ENCODE data around the gene SFMBT1. TPM values are rescaled to one million over a fixed set of nuclear protein-coding genes. Genes with fewer than 3 reads are reported as not detected.

Gene SFMBT1
- total RNA-seq, 5 donors from 2014 or later (not counting 1 experiment from before 2014, with no cell fraction given) = 30.3 to 42.7 (median 37.7) TPM

DNA sequence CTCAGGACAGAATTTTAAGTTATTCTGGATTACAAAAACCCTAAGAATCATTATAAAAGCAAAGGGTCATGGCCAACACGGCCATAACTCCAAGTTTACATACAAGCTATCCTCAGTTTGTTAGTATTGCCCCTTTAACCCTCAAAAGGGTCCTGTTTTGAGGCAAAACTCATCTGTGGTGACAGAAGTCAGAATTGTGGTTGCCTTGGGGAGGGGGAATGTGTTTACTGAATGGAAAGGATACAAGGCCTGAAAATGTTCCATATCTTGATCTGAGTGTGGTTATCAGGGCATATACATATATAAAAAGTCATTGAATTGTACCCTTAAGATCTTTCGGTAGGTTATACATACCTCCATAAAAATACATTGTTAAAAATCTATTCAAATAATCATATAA lies 2.1 kb downstream of the SFMBT1 start:
- POLR2A ChIA-PET = no interaction called here
- H3K27ac Mint-ChIP-seq = peak overlapping the region; percentile 98 to 99

DNA sequence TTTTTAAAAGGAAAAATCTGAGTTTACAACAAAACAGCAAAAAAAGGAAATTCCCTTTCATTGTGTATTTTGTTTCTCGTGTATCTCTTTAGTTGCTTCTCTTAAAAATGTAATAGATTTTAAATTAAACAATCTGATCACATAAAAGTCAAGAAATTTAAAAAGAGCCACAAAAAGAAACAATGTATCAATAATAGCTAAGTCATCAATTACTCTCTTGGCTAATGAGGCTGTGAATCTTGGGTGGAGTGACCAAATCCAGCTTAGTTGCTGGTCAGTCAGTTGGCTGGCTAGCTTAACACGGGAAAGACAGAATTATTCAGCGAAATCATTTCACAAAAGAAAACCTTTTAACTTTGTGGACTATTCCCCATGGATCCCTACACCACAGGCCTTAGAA lies 3.2 kb downstream of the SFMBT1 start:
- peaks cover 6 to 19% of the 10 kb centered on the region in 2 experiments for H3K4me1 ChIP-seq (ENCODE audit: control insufficient read depth in 1 of 2, extremely low read depth in 1 of 2, insufficient read depth in 2 of 2, low read length in 2 of 2)
- no peaks in the 10 kb centered on the region for H3K27me3 ChIP-seq (replicated peaks in 1 of 2; ENCODE audit: control insufficient read depth in 2 of 2, extremely low read depth in 1 of 2, insufficient read depth in 2 of 2, low read length in 1 of 2)
- Mint-ChIP-seq H3K27me3 (no peaks in the 10 kb centered on the region), H3K9me3 (no peaks in the 10 kb centered on the region), H3K27ac (peak overlapping the region; percentile 98 to 99), H3K4me3 (peak overlapping the region; percentile 40 to 89 (median 46)), H3K36me3 (peaks cover 5% of the 10 kb centered on the region), H3K4me1 (peaks cover 63 to 70% (median 65%) of the 10 kb centered on the region in 3 donors)
- no peaks in the 10 kb centered on the region for H3K36me3 ChIP-seq (ENCODE audit: control insufficient read depth in 2 of 2, extremely low read depth in 1 of 2, insufficient read depth in 1 of 2, low read length in 1 of 2)
- no peak for DNase-seq
- no CpG with 5 or more reads among the region's 3 CpGs for WGBS (ENCODE audit: insufficient coverage)
- no peak for ATAC-seq (replicated peaks in 1 of 4)
- no peaks in the 10 kb centered on the region for H3K9me3 ChIP-seq
- POLR2A ChIA-PET = no interaction called here
- H3K4me3 ChIP-seq (ENCODE audit: control insufficient read depth in 1 of 2, extremely low read depth in 1 of 2, low read length in 1 of 2) = no peak overlapping the region
- CTCF ChIA-PET = interaction anchor here in 1 of 2 donors (0.6 kb wide), 1 partner anchor 11 kb away, joined by 3 read pairs; no protein-coding TSS in a partner anchor
- no peak overlapping the region for H3K27ac ChIP-seq (ENCODE audit: low read length)

More for the DNA sequence above, 2.1 kb downstream of the SFMBT1 start:
- no peaks in the 10 kb centered on the region for H3K27me3 Mint-ChIP-seq
- H3K27ac ChIP-seq (ENCODE audit: low read length) = peak overlapping the region; percentile 94
- no peaks in the 10 kb centered on the region for H3K27me3 ChIP-seq (replicated peaks in 1 of 2; ENCODE audit: control insufficient read depth in 2 of 2, extremely low read depth in 1 of 2, insufficient read depth in 2 of 2, low read length in 1 of 2)
- no CpG with 5 or more reads among the region's 2 CpGs for WGBS (ENCODE audit: insufficient coverage)
- H3K4me1 Mint-ChIP-seq = peaks cover 56 to 65% (median 57%) of the 10 kb centered on the region in 3 donors
- H3K4me1 ChIP-seq (ENCODE audit: control insufficient read depth in 1 of 2, extremely low read depth in 1 of 2, insufficient read depth in 2 of 2, low read length in 2 of 2) = peaks cover 6 to 19% of the 10 kb centered on the region in 2 experiments
- CTCF ChIA-PET = no interaction called here
- no peaks in the 10 kb centered on the region for H3K36me3 Mint-ChIP-seq
- DNase-seq (no peak), ATAC-seq (replicated peaks in 1 of 4) (no peak)
- no peak overlapping the region for H3K4me3 ChIP-seq (ENCODE audit: control insufficient read depth in 1 of 2, extremely low read depth in 1 of 2, low read length in 1 of 2)
- H3K9me3 Mint-ChIP-seq = no peaks in the 10 kb centered on the region
- H3K9me3 ChIP-seq = no peaks in the 10 kb centered on the region
- H3K4me3 Mint-ChIP-seq = peak overlapping the region; percentile 89 to 98 (median 94)
- H3K36me3 ChIP-seq (ENCODE audit: control insufficient read depth in 2 of 2, extremely low read depth in 1 of 2, insufficient read depth in 1 of 2, low read length in 1 of 2) = no peaks in the 10 kb centered on the region

DNA sequence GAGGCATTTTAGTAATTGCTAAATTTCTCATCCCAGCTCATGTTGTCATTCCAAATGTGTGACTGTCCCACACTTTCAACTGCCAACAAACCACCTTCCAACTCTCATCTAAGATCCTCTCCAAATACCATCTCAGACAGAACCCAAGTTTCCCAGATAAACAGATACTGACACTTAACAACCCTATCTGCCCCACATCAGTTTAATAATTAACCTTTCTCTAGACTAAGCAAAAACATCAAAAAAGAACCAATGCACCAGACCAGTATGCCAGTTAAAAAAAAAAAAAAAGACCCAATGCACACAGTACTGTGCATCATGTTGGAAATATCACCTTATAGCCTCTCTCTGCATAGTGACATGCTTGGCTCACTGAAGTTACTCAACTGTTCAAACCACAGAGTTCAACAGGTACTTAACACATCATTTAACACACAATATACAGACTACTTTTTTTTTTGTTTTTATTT lies 5.5 kb downstream of the SFMBT1 start:
- no peaks in the 10 kb centered on the region for H3K9me3 ChIP-seq
- H3K9me3 Mint-ChIP-seq = no peaks in the 10 kb centered on the region
- H3K27ac Mint-ChIP-seq = peak overlapping the region; percentile 58 to 86
- ATAC-seq (replicated peaks in 1 of 4) (no peak), DNase-seq (no peak)
- H3K27me3 ChIP-seq (replicated peaks in 1 of 2; ENCODE audit: control insufficient read depth in 2 of 2, extremely low read depth in 1 of 2, insufficient read depth in 2 of 2, low read length in 1 of 2) = no peaks in the 10 kb centered on the region
- no peak overlapping the region for H3K27ac ChIP-seq (ENCODE audit: low read length)
- peaks cover 5% of the 10 kb centered on the region for H3K36me3 Mint-ChIP-seq
- ChIA-PET CTCF (no interaction called here), POLR2A (interaction anchor here in 1 of 2 donors (0.5 kb wide), 1 partner anchor 57 kb away, joined by 3 read pairs; no protein-coding TSS in a partner anchor)
- peak overlapping the region in 1 of 3 donors; percentile 4 for H3K4me3 Mint-ChIP-seq
- H3K4me1 ChIP-seq (ENCODE audit: control insufficient read depth in 1 of 2, extremely low read depth in 1 of 2, insufficient read depth in 2 of 2, low read length in 2 of 2) = peaks cover 6 to 24% of the 10 kb centered on the region in 2 experiments
- peaks cover 73 to 82% (median 76%) of the 10 kb centered on the region in 3 donors for H3K4me1 Mint-ChIP-seq
- H3K36me3 ChIP-seq (ENCODE audit: control insufficient read depth in 2 of 2, extremely low read depth in 1 of 2, insufficient read depth in 1 of 2, low read length in 1 of 2) = no peaks in the 10 kb centered on the region
- no peak overlapping the region for H3K4me3 ChIP-seq (ENCODE audit: control insufficient read depth in 1 of 2, extremely low read depth in 1 of 2, low read length in 1 of 2)
- no peaks in the 10 kb centered on the region for H3K27me3 Mint-ChIP-seq

DNA sequence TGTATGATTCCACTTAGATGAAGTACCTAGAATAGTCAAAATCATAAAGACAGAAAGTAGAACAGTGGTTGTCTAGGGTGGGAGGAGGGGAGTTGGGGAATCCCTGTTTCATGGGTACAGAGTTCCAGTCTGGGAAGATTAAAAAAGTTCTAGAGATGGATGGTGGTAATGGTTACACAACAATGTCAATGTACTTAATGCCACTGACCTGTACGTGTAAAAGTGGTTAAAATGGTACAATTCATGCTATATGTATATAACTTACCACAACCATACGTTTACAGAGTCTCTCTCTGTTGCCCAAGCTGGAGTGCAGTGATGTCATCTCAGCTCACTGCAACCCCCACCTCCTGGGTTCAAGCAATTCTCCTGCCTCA lies 6.5 kb downstream of the SFMBT1 start:
- Mint-ChIP-seq H3K36me3 (peaks cover 5% of the 10 kb centered on the region), H3K27me3 (no peaks in the 10 kb centered on the region), H3K4me1 (peaks cover 73 to 84% (median 81%) of the 10 kb centered on the region in 3 donors), H3K27ac (peak overlapping the region; percentile 74), H3K4me3 (no peak overlapping the region), H3K9me3 (no peaks in the 10 kb centered on the region)
- Histone ChIP-seq H3K4me1 (ENCODE audit: control insufficient read depth in 1 of 2, extremely low read depth in 1 of 2, insufficient read depth in 2 of 2, low read length in 2 of 2) (peaks cover 6 to 28% of the 10 kb centered on the region in 2 experiments), H3K4me3 (ENCODE audit: control insufficient read depth in 1 of 2, extremely low read depth in 1 of 2, low read length in 1 of 2) (no peak overlapping the region), H3K27ac (ENCODE audit: low read length) (no peak overlapping the region), H3K36me3 (ENCODE audit: control insufficient read depth in 2 of 2, extremely low read depth in 1 of 2, insufficient read depth in 1 of 2, low read length in 1 of 2) (no peaks in the 10 kb centered on the region), H3K27me3 (replicated peaks in 1 of 2; ENCODE audit: control insufficient read depth in 2 of 2, extremely low read depth in 1 of 2, insufficient read depth in 2 of 2, low read length in 1 of 2) (no peaks in the 10 kb centered on the region), H3K9me3 (no peaks in the 10 kb centered on the region)
- no peak for DNase-seq
- no peak for ATAC-seq (replicated peaks in 1 of 4)
- WGBS (ENCODE audit: insufficient coverage) = 40% methylated on average over 1 of the region's 2 CpGs
- CTCF ChIA-PET = no interaction called here
- POLR2A ChIA-PET = no interaction called here

DNA sequence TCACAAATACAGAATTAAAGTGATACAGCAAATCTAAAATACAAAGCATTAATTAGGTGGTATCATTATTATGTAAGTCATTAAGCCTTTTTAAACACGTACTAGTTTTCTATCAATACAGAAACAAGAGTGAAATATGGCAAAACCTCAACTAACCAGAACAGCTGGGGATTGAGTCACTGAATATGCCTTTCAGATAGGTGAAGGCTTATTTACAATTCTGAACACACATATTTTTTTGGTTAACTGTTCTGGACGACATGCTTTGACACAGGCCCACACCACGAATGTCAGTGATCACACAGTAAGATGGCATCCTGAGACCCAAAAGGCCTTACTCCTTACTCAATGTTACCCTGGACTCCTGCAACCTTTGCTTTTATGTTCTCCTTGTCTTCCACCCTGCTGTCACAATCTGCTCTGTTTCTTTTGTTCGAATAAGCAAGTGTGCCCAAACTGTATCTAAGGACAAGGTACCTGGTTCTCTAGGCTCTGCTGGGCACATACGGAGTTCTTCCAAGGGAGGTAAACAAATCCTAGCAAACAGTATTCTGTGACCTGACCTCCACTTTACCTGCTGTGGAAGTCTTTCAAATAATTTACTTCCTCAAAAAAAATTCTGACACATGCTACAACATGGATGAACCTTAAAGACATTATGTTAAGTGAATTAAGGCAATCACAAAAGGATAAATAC lies 7.0 kb downstream of the SFMBT1 start:
- ChIA-PET CTCF (no interaction called here), POLR2A (no interaction called here)
- H3K4me3 ChIP-seq (ENCODE audit: control insufficient read depth in 1 of 2, extremely low read depth in 1 of 2, low read length in 1 of 2) = no peak overlapping the region
- H3K4me1 ChIP-seq (ENCODE audit: control insufficient read depth in 1 of 2, extremely low read depth in 1 of 2, insufficient read depth in 2 of 2, low read length in 2 of 2) = peaks cover 4 to 25% of the 10 kb centered on the region in 2 experiments
- Mint-ChIP-seq H3K9me3 (no peaks in the 10 kb centered on the region), H3K4me1 (peaks cover 69 to 81% (median 76%) of the 10 kb centered on the region in 3 donors), H3K27ac (peak overlapping the region; percentile 74), H3K4me3 (no peak overlapping the region), H3K27me3 (no peaks in the 10 kb centered on the region), H3K36me3 (peaks cover 5% of the 10 kb centered on the region)
- no peaks in the 10 kb centered on the region for H3K36me3 ChIP-seq (ENCODE audit: control insufficient read depth in 2 of 2, extremely low read depth in 1 of 2, insufficient read depth in 1 of 2, low read length in 1 of 2)
- 86% methylated on average over 3 of the region's 5 CpGs for WGBS (ENCODE audit: insufficient coverage)
- ATAC-seq (replicated peaks in 1 of 4) (no peak), DNase-seq (no peak)
- no peaks in the 10 kb centered on the region for H3K27me3 ChIP-seq (replicated peaks in 1 of 2; ENCODE audit: control insufficient read depth in 2 of 2, extremely low read depth in 1 of 2, insufficient read depth in 2 of 2, low read length in 1 of 2)
- no peak overlapping the region for H3K27ac ChIP-seq (ENCODE audit: low read length)
- H3K9me3 ChIP-seq = no peaks in the 10 kb centered on the region

DNA sequence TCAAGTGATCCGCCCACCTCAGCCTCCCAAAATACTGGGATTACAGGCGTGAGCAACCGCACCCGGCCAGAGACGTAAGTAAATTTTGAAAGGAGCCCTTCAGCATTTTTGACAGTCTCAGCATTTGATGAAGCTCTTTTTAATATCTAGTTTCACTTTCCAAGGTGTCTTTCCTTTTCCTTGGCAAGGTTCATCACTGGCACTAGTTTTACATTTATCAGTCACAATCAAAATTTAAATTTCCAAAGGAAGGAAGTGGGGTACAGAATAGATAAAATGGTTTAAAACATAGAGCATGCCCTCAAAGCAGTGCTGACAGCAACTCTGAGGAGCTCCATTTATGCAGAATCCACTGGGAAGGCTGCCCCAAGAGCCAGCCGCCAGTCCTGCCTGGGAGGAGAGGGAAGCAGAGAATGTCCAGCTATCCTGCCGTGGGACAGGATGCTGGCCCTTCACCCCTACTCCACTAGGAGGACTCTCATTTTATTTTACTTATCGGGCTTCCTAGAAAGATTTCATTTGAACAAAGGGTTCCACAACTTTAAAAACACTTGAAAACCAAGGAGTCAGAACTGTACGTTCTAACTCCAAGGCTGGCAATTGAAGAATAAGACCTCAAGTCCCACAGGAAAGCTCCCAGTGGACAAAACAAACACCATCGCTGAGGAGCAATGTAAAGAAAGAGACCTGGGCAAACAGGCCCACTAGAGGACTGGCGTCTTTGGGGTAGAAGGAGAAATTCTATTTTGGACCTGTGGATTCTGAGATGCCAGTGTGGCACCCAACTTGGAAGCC lies 9.9 kb downstream of the SFMBT1 start:
- Histone ChIP-seq H3K9me3 (no peaks in the 10 kb centered on the region), H3K27me3 (replicated peaks in 1 of 2; ENCODE audit: control insufficient read depth in 2 of 2, extremely low read depth in 1 of 2, insufficient read depth in 2 of 2, low read length in 1 of 2) (no peaks in the 10 kb centered on the region), H3K4me3 (ENCODE audit: control insufficient read depth in 1 of 2, extremely low read depth in 1 of 2, low read length in 1 of 2) (no peak overlapping the region), H3K36me3 (ENCODE audit: control insufficient read depth in 2 of 2, extremely low read depth in 1 of 2, insufficient read depth in 1 of 2, low read length in 1 of 2) (no peaks in the 10 kb centered on the region), H3K4me1 (ENCODE audit: control insufficient read depth in 1 of 2, extremely low read depth in 1 of 2, insufficient read depth in 2 of 2, low read length in 2 of 2) (peaks cover 8 to 28% of the 10 kb centered on the region in 2 experiments), H3K27ac (ENCODE audit: low read length) (peak overlapping the region; percentile 31)
- Mint-ChIP-seq H3K4me3 (peak overlapping the region; percentile 16 to 63 (median 43)), H3K27ac (peak overlapping the region; percentile 88 to 90), H3K36me3 (peaks cover 5% of the 10 kb centered on the region), H3K4me1 (peaks cover 54 to 77% (median 68%) of the 10 kb centered on the region in 3 donors), H3K9me3 (no peaks in the 10 kb centered on the region), H3K27me3 (no peaks in the 10 kb centered on the region)
- ATAC-seq (replicated peaks in 1 of 4) (peak in 1 of 4 experiments; percentile 42), DNase-seq (no peak)
- ChIA-PET POLR2A (interaction anchor here in 1 of 2 donors (0.7 kb wide), 2 partner anchors 20 to 138 kb away, joined by 3 read pairs; partner anchors contain the start of gene STIMATE), CTCF (interaction anchor here in 1 of 2 donors (0.9 to 1.0 kb wide), 2 partner anchors 51 to 71 kb away, joined by 3 to 6 read pairs; no protein-coding TSS in a partner anchor)
- WGBS (ENCODE audit: insufficient coverage) = 98% methylated on average over 4 of the region's 11 CpGs

All from T-cell (primary cell).